ENCODE measurements around the gene SEH1L.

- TF ChIP-seq CTCF (IDR thresholded peaks at IDR 0.05) (no peak), POLR2A (IDR thresholded peaks at IDR 0.05) (no peak), EP300 (IDR thresholded peaks at IDR 0.05; ENCODE audit: low read depth) (no peak), POLR2AphosphoS5 (IDR thresholded peaks at IDR 0.05) (no peak)
These were observed 87.6 kb downstream of the SEH1L start for GRCh38 chr18:13035249-13035914.

All from transverse colon (tissue), 4 donors.